Fibroblast of skin of left biceps (primary cell): ENCODE measurements around the gene GALNTL6.

Experiments
- DNase-seq, 2 experiments: peaks; one replicate each; pipeline ENCODE4 v3.0.0-alpha.2; 2013; ENCODE audit warnings: low read depth in 2 of 2

Gene GALNTL6

GRCh38 chr4:172806841-172807240 is 993.6 kb downstream of the GALNTL6 start:
- no peak for DNase-seq

- DNase-seq, result no peak
Measured at GRCh38 chr4:172808196-172808595, 995.0 kb downstream of the GALNTL6 start.

DNA sequence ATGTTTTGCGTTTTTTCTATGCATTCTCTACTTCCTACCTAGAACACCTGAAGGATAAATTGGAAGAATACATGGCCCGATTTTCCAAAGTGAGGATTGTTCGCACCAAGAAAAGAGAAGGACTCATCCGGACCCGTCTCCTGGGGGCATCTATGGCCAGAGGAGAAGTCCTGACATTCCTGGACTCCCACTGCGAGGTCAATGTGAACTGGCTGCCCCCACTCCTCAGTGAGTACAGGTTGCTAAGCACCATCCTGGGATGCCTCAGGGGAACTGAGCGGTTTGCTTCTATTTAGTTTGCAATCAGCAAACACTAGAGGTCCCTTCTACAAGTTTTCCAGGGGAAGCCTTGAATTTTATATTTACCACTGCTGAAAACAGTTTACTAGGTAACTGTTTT is 996.1 kb downstream of the GALNTL6 start:
- DNase-seq, result no peak

- no peak for DNase-seq
Measured at GRCh38 chr4:172813359-172813923, 1000.2 kb downstream of the GALNTL6 start.

DNA sequence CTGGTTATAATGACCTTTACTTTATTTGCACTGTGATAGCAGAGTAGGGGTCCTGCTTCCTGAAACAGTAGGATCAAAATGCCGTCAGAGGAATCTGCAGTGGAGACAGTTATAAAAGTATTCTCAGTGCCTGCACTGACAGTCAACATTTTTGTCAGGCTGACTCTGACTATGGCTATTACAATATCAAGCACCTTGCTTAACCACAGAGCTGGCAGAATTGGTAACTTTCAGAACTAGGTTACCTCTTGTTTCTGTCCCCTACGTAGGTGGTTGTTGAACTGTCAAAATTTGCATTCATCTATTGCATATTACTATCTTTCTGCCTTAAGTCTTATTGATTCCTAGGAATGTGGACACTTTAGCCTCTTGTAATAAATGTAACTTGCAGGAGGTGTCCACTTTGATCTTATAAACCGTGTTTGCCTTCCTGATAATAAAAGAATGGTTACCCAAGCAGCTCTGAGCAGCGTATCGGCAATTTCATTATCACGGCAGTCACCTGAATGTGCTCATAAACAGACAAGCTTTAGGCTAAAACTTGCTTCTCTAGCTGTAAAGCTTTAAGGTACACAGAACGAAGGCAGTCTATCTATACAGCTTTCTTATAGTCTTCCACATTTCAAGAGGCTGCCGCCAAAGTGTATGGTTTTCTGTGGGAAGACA is 1002.4 kb downstream of the GALNTL6 start:
- DNase-seq, result no peak

- no peak for DNase-seq
Measured at GRCh38 chr4:172818901-172819300, 1005.7 kb downstream of the GALNTL6 start.

GRCh38 chr4:172819353-172819752 is 1006.1 kb downstream of the GALNTL6 start:
- no peak for DNase-seq

DNA sequence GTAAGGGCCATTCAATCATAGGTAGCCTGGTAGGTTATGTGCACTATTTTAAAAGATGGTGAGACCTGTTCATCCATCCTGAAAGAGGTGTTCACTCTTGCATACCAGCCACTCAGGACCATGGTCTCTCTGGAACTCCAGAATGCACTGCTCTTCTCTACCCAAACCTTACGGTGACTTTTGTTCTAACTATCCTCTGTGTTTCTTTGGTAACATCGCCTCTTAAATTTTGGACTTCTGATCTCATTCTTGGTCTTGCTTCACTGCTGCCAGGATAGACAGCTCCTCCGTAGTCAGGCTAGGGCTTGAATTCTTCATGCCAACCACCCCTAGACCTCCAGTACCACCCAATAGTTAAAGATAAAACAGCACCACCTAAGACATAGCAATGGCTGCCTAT is 1009.1 kb downstream of the GALNTL6 start:
- no peak for DNase-seq

GRCh38 chr4:172826346-172826745 is 1013.1 kb downstream of the GALNTL6 start:
- peak in 1 of 2 experiments; percentile 6 for DNase-seq

- DNase-seq, result no peak
Measured at GRCh38 chr4:172826861-172827260, 1013.7 kb downstream of the GALNTL6 start.

DNA sequence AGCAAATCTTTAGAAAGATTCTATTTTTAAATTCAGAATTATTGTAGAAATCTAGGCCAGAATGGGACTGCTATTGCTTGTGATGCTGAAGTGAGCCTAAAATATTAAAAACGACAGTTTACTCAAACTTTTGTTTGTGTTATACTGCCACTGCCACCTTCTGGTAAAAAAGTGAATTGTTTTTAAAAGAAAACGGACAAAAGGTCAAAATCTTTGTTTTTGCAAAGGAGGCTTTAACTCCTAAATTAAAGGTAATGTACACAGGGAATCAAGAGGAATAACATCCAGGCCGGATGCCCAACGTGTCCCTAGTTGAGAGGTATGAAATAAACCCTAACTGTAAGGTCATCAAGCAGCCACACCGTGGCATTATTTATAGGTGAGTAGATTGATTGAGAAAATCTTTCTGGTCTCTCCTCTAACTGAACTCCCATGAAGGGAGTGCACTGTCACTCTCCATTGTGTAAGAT is 1017.1 kb downstream of the GALNTL6 start:
- no peak for DNase-seq

DNA sequence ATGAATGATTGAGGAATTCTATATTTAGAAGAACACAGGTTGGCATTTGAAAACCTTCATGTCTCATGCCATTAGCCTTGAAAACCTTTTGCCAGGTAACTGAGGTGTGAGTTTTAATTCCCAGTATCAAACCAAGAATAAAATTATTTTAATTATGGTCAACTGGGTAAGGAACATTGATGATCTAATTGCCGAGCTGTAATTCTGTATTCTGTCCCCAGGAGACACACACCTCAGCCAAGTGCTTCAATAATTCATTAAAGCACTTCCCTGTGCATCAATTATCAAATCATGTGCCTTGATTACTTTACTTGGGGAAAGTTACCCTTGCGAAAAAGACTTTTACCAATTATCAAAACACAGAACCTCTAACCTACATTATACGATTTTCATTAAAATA is 1023.5 kb downstream of the GALNTL6 start:
- DNase-seq, result no peak

GRCh38 chr4:172838111-172838510 is 1024.9 kb downstream of the GALNTL6 start:
- DNase-seq, result no peak

GRCh38 chr4:172838943-172839342 is 1025.7 kb downstream of the GALNTL6 start:
- DNase-seq, result no peak

DNA sequence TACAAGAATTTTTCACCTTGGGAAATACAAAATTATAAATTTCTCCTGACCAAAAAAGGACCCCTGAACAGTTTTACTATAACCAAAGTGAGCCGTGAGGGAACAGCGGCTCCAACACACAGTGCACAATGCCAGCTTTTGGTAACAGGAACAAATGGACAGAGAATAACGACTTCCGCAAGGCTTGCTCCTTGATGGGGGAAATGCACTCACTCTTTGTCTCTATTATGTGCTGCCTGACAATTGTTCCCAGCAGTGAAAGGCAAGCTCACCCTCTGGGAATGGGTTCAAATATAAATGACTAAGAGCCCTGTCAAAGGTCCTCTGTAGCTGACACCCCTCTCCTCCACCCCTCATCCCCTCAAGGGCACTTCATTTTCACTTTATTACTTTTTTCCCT is 1029.6 kb downstream of the GALNTL6 start:
- DNase-seq, result no peak

- no peak for DNase-seq
Measured at GRCh38 chr4:172843192-172843591, 1030.0 kb downstream of the GALNTL6 start.

GRCh38 chr4:172844556-172844955 is 1031.4 kb downstream of the GALNTL6 start:
- no peak for DNase-seq

DNA sequence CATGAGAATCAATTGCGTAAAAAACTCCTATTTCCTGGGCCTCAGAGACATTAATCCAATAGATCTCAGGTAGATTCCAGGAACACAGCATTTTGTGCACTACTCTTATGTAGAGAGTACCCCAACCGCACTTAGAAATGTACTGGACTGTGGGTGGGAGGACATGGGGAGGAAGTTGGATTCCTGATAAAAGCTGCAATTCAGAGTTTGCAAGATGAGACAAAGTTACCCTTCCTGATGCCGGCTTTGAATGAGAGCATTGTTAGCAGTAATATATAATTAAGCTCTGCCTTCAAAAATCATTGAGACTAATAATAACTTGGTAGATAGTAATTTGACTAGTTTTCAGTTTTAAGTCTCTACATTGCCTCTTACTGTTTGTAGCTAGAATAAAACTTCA is 1032.1 kb downstream of the GALNTL6 start:
- DNase-seq, result no peak

DNA sequence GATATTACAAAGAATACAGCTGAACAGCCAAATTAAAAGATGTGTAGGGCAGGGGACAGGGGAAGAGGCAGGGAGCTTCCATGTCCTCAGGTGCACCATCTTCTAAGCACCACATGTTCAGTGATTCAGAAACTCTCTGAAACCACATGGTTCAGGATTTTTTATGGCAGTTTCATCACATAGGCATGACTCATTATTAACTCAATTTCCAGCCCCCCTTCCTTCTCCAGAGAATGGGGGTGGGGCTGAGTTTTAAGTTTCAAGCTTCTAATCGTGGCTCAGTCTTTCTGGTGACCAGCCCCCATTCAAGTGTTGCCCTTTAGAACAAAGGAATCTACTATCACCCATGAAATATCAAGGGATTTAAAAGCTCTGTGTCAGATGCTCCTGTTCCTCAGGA is 1037.6 kb downstream of the GALNTL6 start:
- DNase-seq, result peak; percentile 89 to 90

DNA sequence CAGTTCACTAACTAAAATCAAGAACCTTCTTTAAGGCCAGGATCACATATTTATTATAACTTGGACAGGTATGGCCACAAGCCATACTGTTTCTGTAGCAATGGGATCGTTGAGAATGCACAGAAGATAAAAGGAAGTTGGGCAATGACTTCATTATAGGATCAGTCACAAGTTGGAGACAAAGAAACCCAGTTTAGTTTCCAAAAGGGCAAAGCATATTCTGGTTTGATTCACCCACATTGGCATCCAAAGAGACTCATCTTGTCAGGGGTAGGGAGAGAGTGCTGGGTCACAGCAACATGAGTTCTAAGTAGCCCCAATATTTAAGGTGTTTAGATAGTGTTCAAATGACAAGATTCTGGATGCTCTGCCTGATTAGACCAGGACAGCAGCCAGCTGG is 1038.3 kb downstream of the GALNTL6 start:
- no peak for DNase-seq

GRCh38 chr4:172857026-172857425 is 1043.8 kb downstream of the GALNTL6 start:
- DNase-seq, result no peak

- no peak for DNase-seq
Measured at GRCh38 chr4:172858731-172859230, 1045.6 kb downstream of the GALNTL6 start.

DNA sequence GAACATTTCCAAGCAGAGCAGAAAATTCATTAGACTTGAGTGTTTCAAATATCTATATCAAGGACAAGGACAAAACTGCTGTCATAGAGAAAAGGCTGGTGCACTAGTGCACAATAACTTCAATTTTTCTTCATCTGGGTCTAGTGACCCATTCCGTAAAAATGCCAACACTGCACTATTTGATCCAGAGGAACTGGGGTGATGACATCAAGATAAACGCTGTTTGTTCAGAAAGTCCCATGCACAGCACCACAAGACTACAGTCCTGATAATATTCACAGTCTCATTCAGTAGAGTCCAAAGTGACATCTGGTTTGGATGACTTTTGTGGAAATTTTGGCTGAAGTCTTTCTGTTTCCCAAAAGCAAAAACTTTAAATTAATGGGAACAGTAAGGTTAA is 1051.9 kb downstream of the GALNTL6 start:
- no peak for DNase-seq
